Measurements from ENCODE around the gene TASP1.

TASP1 gene

GRCh38 chr20:13678944-13679343 is 40.2 kb upstream of the TASP1 start:
- TF ChIP-seq, protein P1, sequence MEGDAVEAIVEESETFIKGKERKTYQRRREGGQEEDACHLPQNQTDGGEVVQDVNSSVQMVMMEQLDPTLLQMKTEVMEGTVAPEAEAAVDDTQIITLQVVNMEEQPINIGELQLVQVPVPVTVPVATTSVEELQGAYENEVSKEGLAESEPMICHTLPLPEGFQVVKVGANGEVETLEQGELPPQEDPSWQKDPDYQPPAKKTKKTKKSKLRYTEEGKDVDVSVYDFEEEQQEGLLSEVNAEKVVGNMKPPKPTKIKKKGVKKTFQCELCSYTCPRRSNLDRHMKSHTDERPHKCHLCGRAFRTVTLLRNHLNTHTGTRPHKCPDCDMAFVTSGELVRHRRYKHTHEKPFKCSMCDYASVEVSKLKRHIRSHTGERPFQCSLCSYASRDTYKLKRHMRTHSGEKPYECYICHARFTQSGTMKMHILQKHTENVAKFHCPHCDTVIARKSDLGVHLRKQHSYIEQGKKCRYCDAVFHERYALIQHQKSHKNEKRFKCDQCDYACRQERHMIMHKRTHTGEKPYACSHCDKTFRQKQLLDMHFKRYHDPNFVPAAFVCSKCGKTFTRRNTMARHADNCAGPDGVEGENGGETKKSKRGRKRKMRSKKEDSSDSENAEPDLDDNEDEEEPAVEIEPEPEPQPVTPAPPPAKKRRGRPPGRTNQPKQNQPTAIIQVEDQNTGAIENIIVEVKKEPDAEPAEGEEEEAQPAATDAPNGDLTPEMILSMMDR (IDR thresholded peaks at IDR 0.05; ENCODE audit: insufficient read depth, low read depth, low read length, missing control alignments): no peak
- H3K4me3 ChIP-seq (ENCODE audit: low read length): no peak overlapping the region
- no peak for DNase-seq (ENCODE audit: low read depth)

DNA sequence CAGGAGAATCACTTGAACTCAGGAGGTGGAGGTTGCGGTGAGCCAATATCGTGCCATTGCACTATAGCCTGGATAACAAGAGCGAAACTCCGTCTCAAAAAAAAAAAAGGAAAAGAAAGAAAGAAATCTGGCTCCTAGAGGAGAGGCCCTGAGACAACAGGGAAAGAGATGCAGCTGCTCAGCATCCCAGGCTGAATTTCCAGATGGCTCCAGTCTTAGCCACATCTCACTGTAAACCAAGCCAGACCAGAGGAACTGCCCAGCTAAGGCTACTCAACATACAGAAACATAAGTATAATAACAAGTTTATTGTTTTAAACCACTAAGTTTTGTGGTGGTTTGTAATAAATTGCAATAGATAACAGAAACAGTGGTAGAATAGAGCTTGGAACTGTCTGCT is 38.5 kb upstream of the TASP1 start:
- H3K4me3 ChIP-seq (ENCODE audit: low read length): no peak overlapping the region
- TF ChIP-seq, protein P1 (IDR thresholded peaks at IDR 0.05; ENCODE audit: insufficient read depth, low read depth, low read length, missing control alignments): no peak
- no peak for DNase-seq (ENCODE audit: low read depth)

DNA sequence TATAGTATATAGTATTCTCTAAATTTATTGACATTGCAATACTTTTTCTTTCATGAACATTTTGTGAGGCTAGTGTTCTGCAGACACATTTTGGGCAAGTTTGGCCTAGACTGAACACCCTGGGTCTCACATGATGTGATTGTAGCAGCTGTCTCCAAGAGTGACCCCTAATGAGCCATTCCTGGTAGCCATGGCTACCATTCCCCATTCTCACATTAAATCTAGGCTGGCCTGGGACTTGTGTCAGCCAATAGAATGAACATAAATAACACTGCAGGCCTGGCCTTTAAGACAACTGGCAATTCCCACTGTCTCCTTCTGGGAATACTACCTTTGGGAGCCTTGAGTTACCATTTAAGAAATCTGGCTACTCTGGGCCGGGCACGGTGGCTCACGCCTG is 38.0 kb upstream of the TASP1 start:
- TF ChIP-seq, protein P1 (IDR thresholded peaks at IDR 0.05; ENCODE audit: insufficient read depth, low read depth, low read length, missing control alignments): no peak
- DNase-seq (ENCODE audit: low read depth): no peak
- H3K4me3 ChIP-seq (ENCODE audit: low read length): no peak overlapping the region

DNA sequence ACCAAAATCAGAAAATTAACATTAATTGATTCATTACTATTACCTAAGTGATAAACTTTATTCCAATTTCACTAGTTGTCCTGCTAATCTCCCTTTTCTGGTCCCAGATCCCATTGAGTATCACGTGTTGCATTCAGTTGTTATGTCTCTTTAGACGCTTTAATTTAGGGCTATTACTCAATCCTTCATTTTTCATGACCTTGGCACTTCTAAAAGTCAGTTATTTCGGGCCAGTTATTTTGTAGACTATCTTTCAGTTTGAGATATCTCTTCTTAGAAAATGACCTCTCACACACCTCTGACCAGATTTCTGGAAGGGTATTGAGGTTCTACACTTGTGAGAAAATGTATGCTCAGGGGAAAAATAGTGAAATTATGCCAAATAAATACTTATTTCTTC is 34.0 kb upstream of the TASP1 start:
- TF ChIP-seq, protein P1 (IDR thresholded peaks at IDR 0.05; ENCODE audit: insufficient read depth, low read depth, low read length, missing control alignments): no peak
- H3K4me3 ChIP-seq (ENCODE audit: low read length): no peak overlapping the region
- DNase-seq (ENCODE audit: low read depth): no peak

- TF ChIP-seq, protein P1 (IDR thresholded peaks at IDR 0.05; ENCODE audit: insufficient read depth, low read depth, low read length, missing control alignments): no peak
- peak; percentile 25 for DNase-seq (ENCODE audit: low read depth)
- H3K4me3 ChIP-seq (ENCODE audit: low read length): no peak overlapping the region
Observed at GRCh38 chr20:13671916-13672378, 33.2 kb upstream of the TASP1 start.

- no peak for DNase-seq (ENCODE audit: low read depth)
- TF ChIP-seq, protein P1 (IDR thresholded peaks at IDR 0.05; ENCODE audit: insufficient read depth, low read depth, low read length, missing control alignments): no peak
- no peak overlapping the region for H3K4me3 ChIP-seq (ENCODE audit: low read length)
Observed at GRCh38 chr20:13671512-13671911, 32.8 kb upstream of the TASP1 start.

DNA sequence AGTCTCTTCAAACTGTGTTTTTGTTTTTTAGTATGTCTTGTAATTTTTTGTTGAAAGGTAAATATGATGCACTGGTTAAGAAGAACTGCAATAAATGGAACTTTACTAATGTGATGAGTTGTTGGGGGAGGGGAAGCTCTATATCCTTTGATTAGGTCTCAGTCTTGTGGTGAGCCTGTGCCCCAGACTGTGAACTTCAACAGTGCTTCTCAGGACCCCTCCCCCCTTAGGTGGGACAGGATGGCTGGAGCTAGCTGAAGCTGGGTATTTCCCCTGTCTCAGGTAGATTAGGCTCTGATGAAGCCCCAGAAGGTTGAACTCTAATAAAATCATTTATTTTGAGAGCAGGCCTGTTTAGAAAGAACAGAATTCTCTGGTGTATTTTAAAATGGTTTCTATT is 31.4 kb upstream of the TASP1 start:
- TF ChIP-seq, protein P1 (IDR thresholded peaks at IDR 0.05; ENCODE audit: insufficient read depth, low read depth, low read length, missing control alignments): no peak
- H3K4me3 ChIP-seq (ENCODE audit: low read length): no peak overlapping the region
- no peak for DNase-seq (ENCODE audit: low read depth)

All from epithelial cell of esophagus (primary cell).